Stimulated activated CD4-positive, alpha-beta T cell treated with anti-CD3 and anti-CD28 coated beads, Interleukin-2, amount 100 ng/mL, for 48 hours (primary cell): Measurements from ENCODE around the gene CDC25C.
"Not testable (repeated sequence)": the region's sequence is repeated elsewhere in the genome, so short reads cannot be mapped to it uniquely, and the experiment has no call there.

Source experiments
- DNase-seq, 2 donors: peaks; one replicate each; pipeline ENCODE4 v3.0.0-alpha.2; 2020

Gene CDC25C

DNA sequence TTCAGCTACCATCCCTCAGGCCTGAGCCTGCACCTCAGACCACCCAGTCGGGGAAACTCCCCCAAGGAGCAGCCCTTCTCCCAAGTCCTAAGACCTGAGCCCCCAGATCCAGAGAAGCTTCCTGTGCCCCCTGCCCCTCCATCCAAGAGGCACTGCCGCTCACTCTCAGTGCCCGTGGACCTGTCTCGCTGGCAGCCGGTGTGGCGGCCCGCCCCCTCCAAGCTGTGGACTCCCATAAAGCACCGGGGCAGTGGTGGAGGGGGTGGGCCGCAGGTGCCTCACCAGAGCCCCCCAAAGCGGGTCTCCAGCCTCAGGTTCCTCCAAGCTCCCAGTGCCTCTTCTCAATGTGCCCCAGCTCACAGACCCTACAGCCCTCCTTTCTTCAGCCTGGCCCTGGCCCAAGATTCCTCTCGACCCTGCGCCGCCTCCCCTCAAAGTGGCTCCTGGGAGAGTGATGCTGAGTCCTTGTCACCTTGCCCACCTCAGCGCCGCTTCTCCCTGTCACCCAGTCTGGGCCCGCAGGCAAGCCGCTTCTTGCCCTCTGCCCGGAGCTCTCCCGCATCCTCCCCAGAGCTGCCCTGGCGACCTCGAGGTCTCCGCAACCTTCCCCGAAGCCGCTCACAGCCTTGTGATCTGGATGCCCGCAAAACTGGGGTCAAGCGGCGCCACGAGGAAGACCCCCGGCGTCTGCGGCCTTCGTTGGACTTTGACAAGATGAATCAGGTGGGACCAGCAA is 13.5 kb upstream of the CDC25C start:
- no peak for DNase-seq

DNA sequence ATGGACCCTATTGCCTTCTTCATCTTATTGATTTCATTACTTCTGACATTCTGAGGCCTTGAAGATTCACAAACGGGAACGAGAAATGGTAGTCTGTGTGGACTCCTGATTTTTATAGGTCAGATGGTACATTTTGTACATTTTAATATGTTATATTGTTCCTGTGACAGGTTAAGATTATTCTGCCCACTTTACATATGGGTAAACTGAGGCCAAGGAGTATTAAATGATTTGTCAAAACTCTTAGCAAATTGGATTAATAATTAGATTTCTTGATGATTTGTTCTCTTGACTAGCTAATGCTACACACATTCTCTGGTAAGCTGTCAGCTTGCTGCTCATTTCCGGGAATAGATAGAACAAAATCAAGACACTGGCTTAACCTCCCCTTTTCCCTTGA is 8.4 kb upstream of the CDC25C start:
- DNase-seq = no peak

DNA sequence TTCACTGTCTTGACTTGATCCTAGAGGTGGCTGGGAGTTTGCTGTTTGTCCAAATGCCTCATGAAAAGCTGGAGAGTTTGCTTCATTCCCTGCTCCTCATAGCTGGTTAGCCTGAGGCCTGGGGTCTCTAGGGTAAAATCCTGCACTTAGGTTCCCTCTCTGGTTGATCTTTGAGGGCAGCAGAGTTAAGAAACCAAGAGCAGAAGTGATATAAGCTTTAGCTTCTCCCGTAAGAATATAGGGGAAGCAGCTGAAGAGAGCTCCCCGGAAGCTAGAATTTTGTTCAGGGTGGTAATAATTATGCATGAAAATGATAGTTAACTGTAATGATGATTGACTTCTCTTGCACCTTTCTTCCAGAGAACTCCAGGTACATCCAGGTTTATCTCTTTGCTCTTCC is 7.9 kb upstream of the CDC25C start:
- DNase-seq = no peak

DNA sequence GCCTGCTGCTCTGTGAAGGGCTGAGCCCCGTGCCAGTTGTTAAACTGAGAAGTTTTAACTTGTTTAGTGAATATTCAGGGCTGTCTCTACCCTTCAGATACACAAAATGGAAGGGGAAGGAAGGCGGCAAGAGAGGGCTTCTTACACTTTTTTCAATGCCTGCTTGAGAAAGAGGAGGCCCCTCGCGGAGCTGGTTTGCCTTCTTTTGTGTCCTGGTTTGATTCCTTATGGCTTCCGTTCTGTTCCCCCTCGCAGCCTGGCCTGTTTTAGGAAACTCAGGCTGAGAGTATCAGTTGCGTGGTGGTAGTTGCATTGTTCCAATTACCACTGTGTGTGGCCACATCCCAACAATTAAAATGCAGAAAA is 7.5 kb upstream of the CDC25C start:
- no peak for DNase-seq

DNA sequence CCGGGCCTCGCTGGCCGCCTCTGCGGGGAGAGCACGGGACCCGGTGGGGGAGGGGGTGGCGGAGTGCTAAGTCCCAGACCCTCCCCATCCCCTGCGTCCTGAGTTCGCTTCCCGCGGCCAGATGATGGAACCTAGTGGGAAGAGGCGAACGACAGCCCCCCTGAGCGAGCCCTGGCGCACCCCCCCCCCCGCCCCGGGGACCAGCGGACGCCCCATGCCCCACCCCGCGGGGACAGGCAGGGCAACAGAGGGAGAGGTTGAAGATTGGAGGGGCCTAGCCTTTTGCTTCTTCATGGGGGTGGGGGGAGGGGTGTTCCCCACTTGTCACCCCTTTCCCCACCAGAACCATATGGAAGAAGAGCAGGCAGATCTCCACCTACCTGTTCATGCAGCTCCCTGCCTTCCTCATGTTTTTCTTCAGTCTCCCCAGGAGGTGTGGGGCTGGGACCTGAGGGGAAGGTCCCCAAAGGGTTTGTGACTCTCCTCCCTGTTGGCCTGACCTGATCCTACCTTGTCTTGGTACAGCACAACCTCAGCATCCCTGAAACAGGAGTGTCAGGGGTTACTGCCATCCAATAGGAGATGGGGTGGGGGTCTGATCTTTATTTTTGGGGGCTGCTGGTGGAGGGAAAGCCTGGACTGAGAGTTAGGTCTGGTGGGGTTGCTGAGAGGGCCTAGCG is 6.9 kb upstream of the CDC25C start:
- DNase-seq = no peak

DNA sequence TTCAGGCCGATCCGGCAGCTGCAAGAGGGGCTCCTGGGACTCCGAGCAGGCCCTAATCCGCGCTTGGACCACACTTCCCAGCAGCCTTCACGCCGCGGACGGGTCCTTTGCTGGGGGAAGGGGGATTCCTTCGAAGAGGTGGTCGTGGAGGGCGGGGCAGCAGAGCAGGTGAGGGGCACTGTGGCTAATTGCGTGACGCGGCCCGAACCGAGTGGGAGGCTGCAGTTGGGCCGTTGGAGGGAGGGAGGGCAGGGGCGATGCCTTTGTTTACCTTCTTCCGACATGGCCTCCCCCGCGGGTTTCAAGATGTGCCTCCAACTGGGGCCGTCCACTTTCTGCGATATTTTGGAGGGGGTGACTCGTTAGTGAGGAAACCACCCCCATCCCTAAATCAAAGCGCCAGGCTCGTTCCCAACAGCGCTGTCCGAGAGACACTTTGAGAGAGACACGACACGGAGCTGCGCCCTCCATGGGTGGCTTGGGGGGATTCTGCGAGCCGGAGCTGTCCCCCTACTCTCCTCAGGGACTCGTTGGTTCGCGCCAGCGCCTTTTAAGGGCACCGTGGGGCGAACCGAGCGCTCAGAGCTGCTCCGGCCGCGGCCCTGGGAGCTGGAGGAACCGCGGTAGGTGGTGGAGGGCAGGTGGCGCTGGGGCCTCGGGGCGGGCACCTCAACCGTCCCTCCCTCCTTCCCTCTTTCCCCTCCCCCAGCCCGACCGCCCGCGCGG is 6.2 kb upstream of the CDC25C start, which contains the start of gene FAM53C:
Gene FAM53C, plus strand, starts transcription at position 582 of the 726 bp plus-strand sequence. CDS start 3,070 bp downstream, outside the sequence.
- peak; percentile 91 to 95 for DNase-seq

DNA sequence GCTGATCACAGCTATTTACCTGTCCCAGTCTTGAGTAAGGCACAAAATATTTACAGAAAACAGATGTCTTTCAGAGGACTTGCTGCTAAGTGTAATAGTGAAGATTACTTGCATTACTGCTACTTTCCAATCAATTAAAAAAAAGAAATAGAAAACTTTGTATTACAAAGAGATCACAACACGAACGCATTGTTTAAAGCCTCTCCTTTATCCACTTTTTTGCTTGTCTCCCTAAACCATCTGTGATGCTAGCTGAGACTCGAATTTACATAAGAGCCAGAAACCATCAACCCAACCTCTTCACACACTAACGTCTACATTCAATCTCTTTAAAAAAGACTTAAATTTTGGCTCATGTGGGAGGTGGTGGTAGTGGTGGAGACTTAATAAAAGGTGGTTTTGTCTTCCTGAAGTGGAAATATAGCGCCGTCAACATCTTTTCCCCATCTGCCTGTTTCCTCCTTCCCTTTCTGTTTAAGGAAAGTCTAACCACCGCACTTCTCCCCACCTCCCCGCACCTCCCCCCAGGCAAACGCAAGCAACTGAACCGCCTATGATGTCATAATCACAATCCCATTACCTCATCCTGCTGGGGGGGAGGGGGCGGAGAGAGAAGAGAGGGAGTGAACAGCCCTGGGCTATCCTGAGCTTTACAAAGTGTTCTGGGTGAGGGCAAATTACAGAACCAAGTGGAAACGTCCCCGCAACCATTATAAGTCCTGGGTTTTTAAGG is 5.5 kb upstream of the CDC25C start:
- DNase-seq = no peak

DNA sequence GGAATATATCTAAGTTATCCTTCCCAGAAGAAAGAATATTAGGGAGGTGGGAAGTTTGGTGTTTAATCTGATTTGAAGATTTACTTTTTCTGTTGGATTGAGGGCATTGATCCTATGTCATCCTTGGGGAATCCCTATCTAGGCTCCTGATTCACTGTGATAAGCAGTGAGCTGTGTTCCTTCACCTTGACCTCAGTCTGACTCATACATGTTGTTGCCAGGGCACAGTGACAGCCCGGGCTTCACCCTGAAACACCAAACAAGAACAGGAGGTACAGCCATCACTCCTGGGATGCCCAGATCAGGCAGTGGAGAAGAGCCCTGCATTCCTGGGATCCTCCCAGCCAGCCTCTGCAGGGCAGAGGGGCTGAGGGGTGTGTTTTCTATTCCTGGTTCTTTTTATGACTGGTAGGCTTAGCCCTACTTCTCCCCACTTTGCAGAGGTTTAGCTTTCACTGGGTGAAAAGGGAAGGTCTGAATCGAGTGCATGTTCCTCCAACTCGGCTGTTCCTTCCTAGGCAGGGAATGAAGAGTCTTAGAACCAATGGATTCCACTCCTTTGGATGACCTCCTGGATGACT is 3.4 kb upstream of the CDC25C start:
- no peak for DNase-seq

DNA sequence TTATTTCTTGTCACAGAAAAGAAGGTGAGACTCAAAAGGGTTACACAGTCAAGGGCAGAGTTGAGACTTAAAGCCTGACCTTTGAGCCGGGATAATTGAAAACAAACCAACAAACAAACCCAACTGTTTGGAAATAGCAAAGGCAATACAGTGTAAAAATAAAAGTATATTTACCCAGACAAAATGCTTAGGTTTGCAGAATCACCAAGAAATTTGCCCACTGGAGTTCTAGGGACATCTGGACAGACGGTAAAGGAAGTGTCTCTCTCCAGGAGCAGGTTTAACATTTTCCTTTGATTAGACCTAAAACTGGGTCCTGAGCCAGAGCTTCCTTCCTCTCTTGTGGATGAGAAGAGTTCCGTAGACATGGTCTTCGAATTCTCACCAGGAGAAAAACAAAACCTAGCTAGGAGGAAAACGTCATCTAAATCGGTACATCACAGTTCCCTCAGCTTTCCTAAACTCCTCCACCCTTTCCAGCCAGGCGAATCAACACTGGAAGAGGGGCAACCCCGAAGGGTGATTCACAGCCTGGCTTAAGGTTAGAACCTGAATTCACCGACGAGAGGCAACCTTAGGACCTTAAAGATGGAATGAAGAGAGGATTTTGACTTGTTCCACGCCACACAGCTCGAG is 673 bp downstream of the CDC25C start:
- peak in 1 of 2 donors; percentile 10 for DNase-seq

DNA sequence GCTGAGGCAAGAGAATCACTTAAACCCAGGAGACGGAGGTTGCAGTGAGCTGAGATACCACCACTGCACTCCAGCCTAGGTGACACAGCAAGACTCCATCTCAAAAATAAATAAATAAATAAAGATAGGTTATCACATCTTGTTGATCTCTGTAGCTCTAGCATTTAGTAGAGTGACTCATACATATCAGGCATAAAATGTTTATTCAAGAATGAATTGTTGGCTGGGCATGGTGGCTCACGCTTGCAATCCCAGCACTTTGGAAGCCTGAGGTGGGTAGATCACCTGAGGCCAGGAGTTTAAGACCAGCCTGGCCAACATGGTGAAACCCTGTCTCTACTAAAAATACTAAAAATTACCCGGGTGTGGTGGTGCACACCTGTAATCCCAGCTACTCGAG is 13.4 kb downstream of the CDC25C start:
- not testable (repeated sequence) for DNase-seq

DNA sequence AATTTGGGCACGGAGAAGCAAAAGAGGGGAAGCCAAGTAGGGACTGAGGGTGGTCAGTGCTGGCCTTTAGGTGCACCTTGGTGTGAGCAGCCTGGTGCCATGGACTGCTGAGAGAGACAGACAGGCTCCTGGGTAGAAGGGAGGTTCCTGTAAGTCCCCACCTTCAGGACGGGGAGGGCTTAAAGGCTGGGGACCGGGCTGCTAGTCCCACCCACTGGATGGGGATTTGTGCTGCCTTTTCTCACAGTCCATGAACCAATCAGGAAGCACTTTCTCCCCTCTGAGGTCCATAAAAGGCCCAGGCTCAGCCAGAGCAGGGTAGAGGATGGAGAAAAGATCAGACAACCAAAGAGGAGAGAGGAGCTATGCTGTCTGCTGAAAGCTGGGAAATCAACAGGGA is 15.2 kb downstream of the CDC25C start:
- no peak for DNase-seq

DNA sequence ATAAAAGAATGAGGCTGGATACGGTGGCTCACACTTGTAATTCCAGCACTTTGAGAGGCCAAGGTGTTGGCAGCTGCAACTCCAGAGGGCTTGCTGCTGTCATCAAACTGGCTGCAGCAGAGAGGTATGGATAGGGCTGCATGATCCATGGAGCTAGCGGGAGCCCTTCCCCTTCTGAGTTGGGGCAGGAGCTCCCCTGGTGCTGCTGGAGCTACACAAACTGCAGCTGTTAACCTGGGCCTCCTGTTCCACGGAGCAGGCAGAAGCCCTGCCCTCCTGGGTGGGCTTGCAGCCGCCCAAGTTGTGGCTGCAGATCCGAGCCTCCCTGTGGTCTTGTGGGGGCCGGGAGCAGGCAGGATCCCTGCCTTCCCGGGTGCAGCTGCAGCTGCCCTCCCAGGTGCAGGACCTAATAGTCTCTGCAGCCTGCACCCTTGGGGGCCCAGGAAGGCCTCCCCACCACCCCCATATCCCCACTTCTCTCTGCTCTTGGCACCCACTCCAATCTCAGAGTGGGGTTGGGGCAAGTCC is 15.8 kb downstream of the CDC25C start:
- DNase-seq = no peak

DNA sequence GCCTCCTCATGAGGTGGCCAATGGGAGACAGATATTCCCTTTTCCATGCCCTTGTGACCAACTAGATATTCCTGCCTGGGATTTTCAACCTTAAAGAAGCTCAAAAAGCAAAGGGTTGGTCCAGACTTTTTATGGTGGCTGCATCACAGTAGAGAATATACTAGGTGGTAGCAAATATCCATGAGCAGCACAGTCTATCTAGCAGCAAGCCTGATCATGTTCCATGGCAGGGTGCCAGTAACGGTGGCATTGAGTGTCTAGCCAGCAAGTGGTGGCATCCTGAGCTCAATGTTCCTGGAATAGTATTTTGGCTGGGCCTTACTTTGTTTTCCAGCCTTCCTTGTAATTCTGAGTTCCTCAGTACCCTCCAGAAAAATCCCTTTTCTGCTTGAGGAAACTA is 25.8 kb downstream of the CDC25C start:
- no peak for DNase-seq

DNA sequence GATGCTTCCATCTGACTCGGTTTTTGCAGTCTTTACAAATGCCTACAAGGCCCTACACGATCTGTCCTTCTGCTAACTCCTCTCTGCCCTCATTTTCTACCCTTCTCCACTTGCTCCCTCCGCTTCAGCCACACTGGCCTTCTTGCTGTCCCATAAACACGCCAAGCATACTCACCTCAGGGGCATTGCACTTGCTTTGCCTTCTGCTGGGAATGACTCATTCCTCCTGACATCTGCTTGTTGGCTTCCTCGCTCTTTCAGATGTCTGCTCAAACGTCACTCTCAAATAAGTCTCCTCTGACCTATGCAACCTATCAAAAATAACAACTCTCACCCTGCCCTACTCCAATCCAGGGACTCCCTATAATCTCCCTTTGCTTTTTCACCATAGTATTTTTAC is 28.2 kb downstream of the CDC25C start:
- DNase-seq = no peak

DNA sequence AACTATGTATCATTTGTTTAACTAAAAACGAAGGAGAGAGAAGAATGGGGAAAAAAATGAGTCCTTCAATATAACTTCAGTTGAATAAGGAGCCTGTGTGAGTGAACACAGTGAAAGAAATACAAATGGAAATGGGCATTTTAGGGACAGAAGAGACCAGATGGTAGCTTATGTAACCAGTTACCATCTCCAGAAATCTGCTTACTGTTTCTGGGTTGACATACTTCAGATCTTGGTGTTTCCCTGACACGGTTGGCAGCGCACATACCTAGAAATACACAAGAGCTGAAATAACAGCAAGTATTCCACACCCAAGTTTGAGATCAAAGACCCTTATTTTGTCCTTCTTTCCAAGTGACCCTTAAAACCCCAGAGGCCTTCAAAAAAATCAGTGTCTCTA is 42.3 kb downstream of the CDC25C start:
- DNase-seq = no peak

DNA sequence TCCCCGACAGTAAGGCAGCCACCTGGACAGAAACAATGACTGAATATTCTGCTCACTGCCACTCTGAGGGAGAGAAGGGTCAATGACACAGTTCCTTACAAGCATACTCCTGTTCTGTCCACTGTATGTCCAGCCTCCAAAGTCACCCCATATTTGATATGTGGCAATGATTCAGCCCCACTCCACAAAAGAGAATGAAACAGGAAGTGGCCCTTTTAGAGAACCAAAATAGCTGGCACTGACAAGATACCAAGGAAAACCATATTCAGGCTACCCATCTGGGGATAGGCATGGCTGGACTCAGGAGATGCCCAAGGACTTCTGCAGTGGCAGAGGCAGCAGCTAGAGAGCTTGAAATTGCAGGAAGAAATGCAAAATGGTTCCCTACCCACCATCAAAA is 44.4 kb downstream of the CDC25C start:
- DNase-seq = no peak

DNA sequence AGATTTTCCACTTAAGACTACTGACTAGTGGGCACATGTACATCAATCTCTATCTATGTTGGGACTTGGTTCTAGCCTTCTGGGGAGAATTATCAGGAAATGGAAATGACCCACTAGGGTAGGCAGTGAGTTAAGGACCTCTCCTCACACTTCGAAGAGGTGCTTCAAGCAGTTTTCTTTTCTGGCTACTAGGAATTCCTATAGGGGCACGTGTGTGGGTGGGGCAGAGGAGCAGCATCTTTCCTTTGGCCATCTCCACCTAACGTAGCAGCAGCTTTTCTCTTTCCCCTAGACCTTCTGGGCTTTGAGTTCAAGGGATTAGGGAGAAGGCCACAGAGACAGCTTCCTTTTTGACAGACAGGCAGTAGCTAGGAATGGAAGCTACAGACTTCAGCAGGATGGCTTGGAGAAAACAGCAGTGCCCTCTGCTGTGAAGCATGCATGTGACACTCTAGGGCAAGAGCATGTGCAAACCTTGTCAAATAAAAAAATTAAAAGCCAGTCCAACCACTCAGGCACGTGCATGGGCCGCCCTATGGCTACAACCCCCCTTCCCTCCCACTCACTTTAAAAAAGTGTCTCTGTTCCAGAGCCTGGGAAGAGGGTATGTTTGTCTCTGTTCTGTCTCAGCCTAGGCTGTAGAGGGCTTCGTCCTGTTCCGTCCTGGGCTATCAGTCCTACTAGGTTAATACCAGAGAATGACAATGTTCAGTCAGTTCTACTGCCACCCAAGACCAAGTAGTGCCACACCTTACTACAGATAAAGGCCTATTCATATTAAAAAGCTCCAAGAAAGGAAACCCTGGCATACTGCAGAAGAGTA is 48.5 kb downstream of the CDC25C start:
- no peak for DNase-seq

DNA sequence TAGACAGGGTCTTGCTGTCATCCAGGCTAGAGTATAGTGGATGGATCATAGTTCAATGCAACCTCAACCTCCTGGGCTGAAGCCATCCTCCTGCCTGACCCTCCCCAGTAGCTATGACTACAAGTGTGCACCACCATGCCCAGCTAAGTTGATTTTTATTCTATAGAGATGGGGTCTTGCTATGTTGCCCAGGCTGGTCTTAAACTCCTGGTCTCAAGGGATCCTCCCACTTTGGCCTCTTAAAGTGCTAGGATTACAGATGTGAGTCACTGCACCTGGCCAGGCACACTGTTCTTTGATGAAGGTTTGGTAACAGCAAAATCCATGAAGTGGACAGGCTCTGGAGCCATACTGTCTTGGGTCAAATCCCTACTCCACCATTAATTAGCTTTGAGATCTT is 50.7 kb downstream of the CDC25C start:
- no peak for DNase-seq

DNA sequence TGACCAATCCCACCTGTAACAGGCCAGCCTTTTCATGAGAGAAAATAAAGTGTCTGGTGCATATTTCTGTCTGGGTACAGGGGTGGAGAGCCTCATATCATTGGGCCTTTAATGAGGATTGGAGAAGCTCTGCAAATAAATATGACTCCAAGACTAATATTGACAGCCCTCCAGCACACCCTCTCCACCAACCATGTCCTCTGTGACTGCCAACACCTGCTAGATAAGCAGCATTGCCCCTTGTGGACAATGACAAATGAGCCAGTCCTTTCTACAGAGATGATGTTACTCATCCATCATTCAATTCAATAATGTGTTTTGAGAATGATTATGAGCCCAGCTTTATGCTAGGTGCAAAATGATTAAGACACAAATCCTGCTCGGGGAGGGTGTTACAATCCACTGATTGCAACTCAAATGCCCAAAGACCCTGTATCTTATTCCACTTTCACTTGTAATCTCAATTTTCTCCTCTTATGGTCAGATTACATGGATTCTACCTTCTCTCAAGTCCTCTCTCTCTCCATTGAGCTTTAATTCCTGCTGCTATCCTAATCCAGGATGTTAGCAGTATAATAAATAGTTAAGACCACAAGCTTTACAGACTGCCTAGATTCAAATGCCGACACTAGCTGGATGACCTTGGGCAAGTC is 55.1 kb downstream of the CDC25C start:
- no peak for DNase-seq

DNA sequence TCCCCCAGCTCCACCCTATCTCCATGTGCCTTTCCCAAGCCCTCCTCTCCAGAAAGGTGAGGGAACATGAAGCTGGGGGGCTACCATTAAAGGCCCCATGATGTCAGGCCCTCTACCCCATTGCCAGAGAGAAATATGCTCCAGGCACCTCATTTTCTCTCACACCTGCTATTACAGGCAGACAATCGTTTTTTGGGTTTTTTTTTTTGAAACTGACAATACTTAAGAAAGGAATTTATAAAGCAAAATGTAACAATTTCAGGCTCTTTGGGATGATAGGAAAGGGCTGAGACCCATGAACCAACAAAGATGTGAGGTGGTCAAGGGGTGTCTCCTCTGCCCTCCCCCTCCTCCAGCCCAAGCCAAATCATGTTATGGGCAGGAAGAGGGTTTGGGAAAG is 55.7 kb downstream of the CDC25C start:
- DNase-seq = no peak

DNA sequence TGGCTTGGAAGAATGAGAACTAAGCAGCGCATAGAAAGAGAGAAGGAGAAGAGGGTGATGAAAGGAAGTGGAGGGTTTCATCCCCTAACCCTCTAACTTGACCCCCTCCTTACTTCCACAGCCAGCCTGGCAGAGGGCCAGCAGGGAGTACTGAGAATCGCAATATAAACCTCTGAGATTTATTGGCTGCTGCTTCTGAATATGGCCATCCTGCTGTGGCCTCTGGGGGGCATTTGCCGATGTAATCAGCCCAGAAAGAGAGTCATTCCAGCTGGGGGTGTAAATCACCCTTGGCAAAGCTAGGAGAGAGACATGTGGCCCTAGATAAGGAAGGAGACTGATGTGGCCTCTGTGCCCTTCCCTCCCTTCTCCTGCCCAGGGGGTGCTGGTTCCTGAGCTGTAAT is 56.2 kb downstream of the CDC25C start:
- DNase-seq = no peak
